HG03354 (cell line): ENCODE measurements around the gene MS4A8.

Source experiments
- ATAC-seq: cut with Tn5 transposase; IDR thresholded peaks from one replicate; pipeline ENCODE4 v1.9.1; 2021; ENCODE audit warnings: mild to moderate bottlenecking; ENCODE audit not compliant: unreplicated experiment, poor library complexity, severe bottlenecking

MS4A8 gene

GRCh38 chr11:60761436-60762190 is 62.2 kb downstream of the MS4A8 start:
- ATAC-seq, result peak; percentile 32

- peak; percentile 73 for ATAC-seq
Observed at GRCh38 chr11:60762851-60763691, 63.7 kb downstream of the MS4A8 start.

GRCh38 chr11:60763692-60764369 is 64.4 kb downstream of the MS4A8 start:
- ATAC-seq, result no peak

- peak; percentile 49 for ATAC-seq
Observed at GRCh38 chr11:60764879-60765278, 65.5 kb downstream of the MS4A8 start.

- ATAC-seq, result no peak
Observed at GRCh38 chr11:60765355-60765754, 65.9 kb downstream of the MS4A8 start.
